ENCODE results near the gene CHD1L.
A peak's percentile ranks its signal among the peaks of the same experiment; 100 is the strongest.
"Not testable (repeated sequence)": the region's sequence is repeated elsewhere in the genome, so short reads cannot be mapped to it uniquely, and the experiment has no call there.

The CHD1L gene

DNA sequence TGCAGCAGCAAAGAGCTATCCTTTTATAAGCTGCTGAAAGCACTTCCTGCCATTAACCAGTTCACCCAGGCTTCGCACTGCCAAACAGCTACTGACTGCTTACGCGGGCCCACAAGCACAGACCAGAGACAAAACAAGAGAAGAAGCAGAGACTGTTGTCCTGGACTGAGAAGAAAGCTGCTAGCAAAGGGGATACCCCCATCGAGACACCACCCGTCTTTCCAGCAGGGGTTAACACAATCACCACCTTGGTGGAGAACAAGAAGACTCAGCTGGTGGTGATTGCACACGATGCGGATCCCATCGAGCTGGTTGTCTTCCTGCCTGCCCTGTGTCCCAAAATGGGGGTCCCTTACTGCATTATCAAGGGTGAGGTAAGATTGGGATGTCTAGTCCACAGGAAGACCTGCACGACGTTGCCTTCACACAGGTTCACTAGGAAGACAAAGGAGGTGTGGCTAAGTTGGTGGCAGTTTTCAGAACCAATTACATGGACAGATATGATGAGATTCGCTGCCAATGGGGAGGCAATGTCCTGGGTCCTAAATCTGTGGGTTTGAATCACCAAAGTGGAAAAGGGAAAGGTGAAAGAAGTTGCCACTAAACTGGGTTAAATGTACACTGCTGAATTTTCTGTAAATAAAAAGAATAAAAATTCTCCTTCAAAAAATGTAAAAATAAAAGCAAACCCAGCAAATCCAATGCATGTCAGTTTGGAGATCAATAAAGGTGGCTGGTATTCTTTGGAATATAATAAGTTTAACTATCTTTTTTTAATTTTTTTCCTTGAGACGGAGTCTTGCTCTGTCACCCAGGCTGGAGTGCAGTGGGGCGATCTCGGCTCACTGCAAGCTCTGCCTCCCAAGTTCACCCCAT lies 18.5 kb upstream of the CHD1L start:
- no peak overlapping the region for H3K4me3 ChIP-seq (replicated peaks; ENCODE audit: insufficient read depth, low read length)
- TF ChIP-seq GABPA (IDR thresholded peaks at IDR 0.05; ENCODE audit: low read depth) (no peak), CTCF (IDR thresholded peaks at IDR 0.05; ENCODE audit: insufficient read depth, low read length) (no peak), POLR2AphosphoS5 (IDR thresholded peaks at IDR 0.05; ENCODE audit: low read depth) (no peak), REST (IDR thresholded peaks at IDR 0.05; ENCODE audit: insufficient replicate concordance, low read depth) (no peak), SPI1 (IDR thresholded peaks at IDR 0.05; ENCODE audit: borderline replicate concordance, low read depth) (no peak)
- no peak for DNase-seq (ENCODE audit: low read depth in 1 of 2, low spot score in 1 of 2)
- no peaks in the 10 kb centered on the region for H3K27me3 ChIP-seq (ENCODE audit: insufficient read depth, poor library complexity, severe bottlenecking)
- H3K27ac ChIP-seq (replicated peaks): no peak overlapping the region

DNA sequence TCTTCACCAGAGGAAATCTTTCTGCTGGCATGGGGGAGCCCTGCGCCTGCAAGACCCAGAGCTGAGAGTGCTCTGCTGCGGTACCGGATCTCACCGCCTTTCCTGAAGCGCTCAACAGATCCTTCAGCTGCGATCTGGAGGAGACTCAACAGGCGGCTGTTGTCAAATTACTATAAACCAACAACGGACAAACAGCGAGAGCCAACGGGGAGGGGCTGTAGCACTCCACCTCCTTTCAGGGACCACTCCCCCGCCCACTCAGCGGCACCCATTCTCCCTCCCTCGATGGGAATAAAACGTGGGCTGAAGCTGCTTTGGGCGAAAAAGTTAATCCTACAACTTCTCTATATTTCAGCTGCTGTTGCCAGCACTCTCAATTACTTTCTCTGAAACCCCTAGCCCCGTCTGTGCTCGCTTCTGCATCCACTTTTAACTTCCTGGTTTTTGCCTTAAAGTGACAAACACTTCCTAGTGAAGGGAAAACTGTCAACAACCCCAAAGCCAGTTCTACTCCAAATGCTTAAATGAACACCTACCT lies 17.2 kb upstream of the CHD1L start, which contains the start of gene FMO5:
TSS of gene FMO5 (minus strand) at position 147 of the 538 bp plus-strand sequence. CDS start 310 bp downstream, outside the sequence.
- H3K27me3 ChIP-seq (ENCODE audit: insufficient read depth, poor library complexity, severe bottlenecking): no peaks in the 10 kb centered on the region

GRCh38 chr1:147231032-147231431 lies 11.5 kb upstream of the CHD1L start:
- not testable (repeated sequence) for DNase-seq (ENCODE audit: low read depth in 1 of 2, low spot score in 1 of 2); H3K27ac ChIP-seq (replicated peaks); H3K4me3 ChIP-seq (replicated peaks; ENCODE audit: insufficient read depth, low read length); H3K27me3 ChIP-seq (ENCODE audit: insufficient read depth, poor library complexity, severe bottlenecking)

More for the DNA sequence above, 17.2 kb upstream of the CHD1L start, which contains the start of gene FMO5:
- peak in 1 of 2 experiments; percentile 69 for DNase-seq (ENCODE audit: low read depth in 1 of 2, low spot score in 1 of 2)
- Histone ChIP-seq H3K27ac (replicated peaks) (peak within 1 kb of the TSS; percentile 67), H3K4me3 (replicated peaks; ENCODE audit: insufficient read depth, low read length) (peak within 1 kb of the TSS; percentile 58)
- TF ChIP-seq SPI1 (IDR thresholded peaks at IDR 0.05; ENCODE audit: borderline replicate concordance, low read depth) (no peak; the same call in 1 of the 2 replicates), REST (IDR thresholded peaks at IDR 0.05; ENCODE audit: insufficient replicate concordance, low read depth) (peak; percentile 23), POLR2AphosphoS5 (IDR thresholded peaks at IDR 0.05; ENCODE audit: low read depth) (peak; percentile 50; the same call in 1 of the 2 replicates)

DNA sequence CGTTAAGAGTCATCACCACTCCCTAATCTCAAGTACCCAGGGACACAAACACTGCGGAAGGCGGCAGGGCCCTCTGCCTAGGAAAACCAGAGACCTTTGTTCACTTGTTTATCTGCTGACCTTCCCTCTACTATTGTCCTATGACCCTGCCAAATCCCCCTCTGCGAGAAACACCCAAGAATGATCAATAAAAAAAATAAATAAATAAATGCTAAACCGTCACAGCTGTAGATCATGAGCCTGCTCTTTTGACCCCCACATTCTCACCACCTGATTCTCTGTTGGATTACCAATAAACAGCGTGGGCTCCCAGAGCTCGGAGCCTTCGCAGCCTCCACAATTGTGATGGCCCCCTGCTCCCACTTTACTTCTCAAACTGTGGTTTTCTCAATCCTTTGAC lies 8.6 kb upstream of the CHD1L start:
- not testable (repeated sequence) for H3K27ac ChIP-seq (replicated peaks); H3K4me3 ChIP-seq (replicated peaks; ENCODE audit: insufficient read depth, low read length); DNase-seq (ENCODE audit: low read depth in 1 of 2, low spot score in 1 of 2); H3K27me3 ChIP-seq (ENCODE audit: insufficient read depth, poor library complexity, severe bottlenecking)

DNA sequence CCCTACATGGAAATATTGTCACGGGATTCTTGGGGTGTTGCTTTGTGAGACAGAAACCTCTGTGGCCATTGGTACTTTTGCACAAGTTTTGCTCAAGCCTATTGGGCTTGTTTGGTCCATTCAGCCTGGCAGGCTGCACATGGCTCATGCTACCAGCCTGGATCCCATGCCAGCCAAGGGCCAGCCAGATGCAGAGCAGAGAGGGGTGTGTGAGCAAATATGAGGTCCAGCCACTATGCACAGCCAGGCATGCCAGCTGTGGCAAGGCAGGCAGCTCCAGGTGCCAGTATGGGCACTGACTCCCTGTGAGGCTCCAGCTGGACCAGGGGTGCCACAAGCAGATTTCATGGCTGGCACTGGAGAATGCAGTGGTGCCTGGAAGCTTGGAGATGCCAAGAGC lies 6.7 kb upstream of the CHD1L start:
- Histone ChIP-seq H3K4me3 (replicated peaks; ENCODE audit: insufficient read depth, low read length) (no peak overlapping the region), H3K27me3 (ENCODE audit: insufficient read depth, poor library complexity, severe bottlenecking) (no peaks in the 10 kb centered on the region), H3K27ac (replicated peaks) (no peak overlapping the region)
- DNase-seq (ENCODE audit: low read depth in 1 of 2, low spot score in 1 of 2): no peak
- TF ChIP-seq CTCF (IDR thresholded peaks at IDR 0.05; ENCODE audit: insufficient read depth, low read length) (no peak), GABPA (IDR thresholded peaks at IDR 0.05; ENCODE audit: low read depth) (no peak), SPI1 (IDR thresholded peaks at IDR 0.05; ENCODE audit: borderline replicate concordance, low read depth) (no peak), POLR2AphosphoS5 (IDR thresholded peaks at IDR 0.05; ENCODE audit: low read depth) (no peak), REST (IDR thresholded peaks at IDR 0.05; ENCODE audit: insufficient replicate concordance, low read depth) (no peak)
